ENCODE data around the gene IGDCC3.

DNA sequence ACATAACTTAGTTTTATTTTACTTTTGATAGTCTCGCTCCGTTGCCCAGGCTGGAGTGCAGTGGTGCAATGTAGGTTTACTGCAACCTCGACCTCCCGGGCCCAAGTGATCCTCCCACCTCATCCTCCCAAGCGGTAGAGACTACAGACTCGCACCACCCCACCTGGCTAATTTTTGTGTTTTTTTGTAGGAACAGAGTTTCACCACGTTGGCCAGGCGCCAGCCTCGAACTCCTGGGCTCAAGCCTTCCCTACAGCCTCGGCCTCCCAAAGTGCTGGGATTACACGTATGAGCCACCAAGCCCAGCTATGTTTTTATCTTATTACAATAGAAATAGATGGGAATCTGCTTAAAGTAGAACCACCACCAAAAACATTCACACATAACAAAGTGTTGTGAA, 79.1 kb downstream of the IGDCC3 start:
- TF ChIP-seq, protein P1, sequence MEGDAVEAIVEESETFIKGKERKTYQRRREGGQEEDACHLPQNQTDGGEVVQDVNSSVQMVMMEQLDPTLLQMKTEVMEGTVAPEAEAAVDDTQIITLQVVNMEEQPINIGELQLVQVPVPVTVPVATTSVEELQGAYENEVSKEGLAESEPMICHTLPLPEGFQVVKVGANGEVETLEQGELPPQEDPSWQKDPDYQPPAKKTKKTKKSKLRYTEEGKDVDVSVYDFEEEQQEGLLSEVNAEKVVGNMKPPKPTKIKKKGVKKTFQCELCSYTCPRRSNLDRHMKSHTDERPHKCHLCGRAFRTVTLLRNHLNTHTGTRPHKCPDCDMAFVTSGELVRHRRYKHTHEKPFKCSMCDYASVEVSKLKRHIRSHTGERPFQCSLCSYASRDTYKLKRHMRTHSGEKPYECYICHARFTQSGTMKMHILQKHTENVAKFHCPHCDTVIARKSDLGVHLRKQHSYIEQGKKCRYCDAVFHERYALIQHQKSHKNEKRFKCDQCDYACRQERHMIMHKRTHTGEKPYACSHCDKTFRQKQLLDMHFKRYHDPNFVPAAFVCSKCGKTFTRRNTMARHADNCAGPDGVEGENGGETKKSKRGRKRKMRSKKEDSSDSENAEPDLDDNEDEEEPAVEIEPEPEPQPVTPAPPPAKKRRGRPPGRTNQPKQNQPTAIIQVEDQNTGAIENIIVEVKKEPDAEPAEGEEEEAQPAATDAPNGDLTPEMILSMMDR (IDR thresholded peaks at IDR 0.05 in 4 of 5, conservative IDR thresholded peaks at IDR 0.05 in 1 of 5) = no peak
- TF ChIP-seq POLR2A (IDR thresholded peaks at IDR 0.05) = no peak

All from gastrocnemius medialis (tissue), 4 donors.